HG02884 (cell line): ENCODE measurements around the gene RNASE7.
"Not testable (repeated sequence)": the region's sequence is repeated elsewhere in the genome, so short reads cannot be mapped to it uniquely, and the experiment has no call there.

Experiments used
- ATAC-seq: cut with Tn5 transposase; IDR thresholded peaks from one replicate; pipeline ENCODE4 v1.9.1; 2021; ENCODE audit warnings: mild to moderate bottlenecking, moderate library complexity; ENCODE audit not compliant: unreplicated experiment

The RNASE7 gene

GRCh38 chr14:21023174-21023573 is 19.0 kb upstream of the RNASE7 start:
- no peak for ATAC-seq

GRCh38 chr14:21023817-21024584 is 18.2 kb upstream of the RNASE7 start:
- no peak for ATAC-seq

- no peak for ATAC-seq
Observed at GRCh38 chr14:21024585-21025370, 17.4 kb upstream of the RNASE7 start, which contains the start of gene NDRG2. Gene NDRG2, minus strand, starts transcription at chr14:21025061. Its CDS starts 1,746 bp downstream, at chr14:21023315.

GRCh38 chr14:21025371-21026273 is 16.5 kb upstream of the RNASE7 start:
- ATAC-seq = no peak

- ATAC-seq = no peak
Observed at GRCh38 chr14:21026274-21026987, 15.7 kb upstream of the RNASE7 start.

GRCh38 chr14:21026988-21027315 is 15.2 kb upstream of the RNASE7 start:
- no peak for ATAC-seq

GRCh38 chr14:21029917-21030316 is 12.2 kb upstream of the RNASE7 start, which contains the start of gene TPPP2:
Gene TPPP2, plus strand, starts transcription at chr14:21030217. Its CDS starts 365 bp downstream, at chr14:21030582.
- no peak for ATAC-seq

- no peak for ATAC-seq
Observed at GRCh38 chr14:21030531-21030930, 11.6 kb upstream of the RNASE7 start.

GRCh38 chr14:21032326-21033132 is 9.6 kb upstream of the RNASE7 start:
- ATAC-seq = no peak

- no peak for ATAC-seq
Observed at GRCh38 chr14:21033133-21033698, 8.9 kb upstream of the RNASE7 start.

GRCh38 chr14:21034707-21035106 is 7.5 kb upstream of the RNASE7 start, which contains the start of gene RNASE13:
Gene RNASE13, minus strand, starts transcription at chr14:21034807. Its CDS starts 519 bp downstream, at chr14:21034288.
- ATAC-seq = no peak

GRCh38 chr14:21036751-21037150 is 5.4 kb upstream of the RNASE7 start:
- ATAC-seq = no peak

- ATAC-seq = no peak
Observed at GRCh38 chr14:21037156-21037555, 5.0 kb upstream of the RNASE7 start.

- no peak for ATAC-seq
Observed at GRCh38 chr14:21038441-21039422, 3.4 kb upstream of the RNASE7 start.

GRCh38 chr14:21039585-21040369 is 2.4 kb upstream of the RNASE7 start:
- no peak for ATAC-seq

- no peak for ATAC-seq
Observed at GRCh38 chr14:21040370-21040925, 1.7 kb upstream of the RNASE7 start.

GRCh38 chr14:21040941-21041340 is 1.2 kb upstream of the RNASE7 start:
- ATAC-seq = not testable (repeated sequence)
